ENCODE measurements around the gene RPN2. TPM values are rescaled to one million over a fixed set of nuclear protein-coding genes. Genes with fewer than 3 reads are reported as not detected.

RPN2 gene
- total RNA-seq, 1 experiment from 2014 or later: 226 TPM

DNA sequence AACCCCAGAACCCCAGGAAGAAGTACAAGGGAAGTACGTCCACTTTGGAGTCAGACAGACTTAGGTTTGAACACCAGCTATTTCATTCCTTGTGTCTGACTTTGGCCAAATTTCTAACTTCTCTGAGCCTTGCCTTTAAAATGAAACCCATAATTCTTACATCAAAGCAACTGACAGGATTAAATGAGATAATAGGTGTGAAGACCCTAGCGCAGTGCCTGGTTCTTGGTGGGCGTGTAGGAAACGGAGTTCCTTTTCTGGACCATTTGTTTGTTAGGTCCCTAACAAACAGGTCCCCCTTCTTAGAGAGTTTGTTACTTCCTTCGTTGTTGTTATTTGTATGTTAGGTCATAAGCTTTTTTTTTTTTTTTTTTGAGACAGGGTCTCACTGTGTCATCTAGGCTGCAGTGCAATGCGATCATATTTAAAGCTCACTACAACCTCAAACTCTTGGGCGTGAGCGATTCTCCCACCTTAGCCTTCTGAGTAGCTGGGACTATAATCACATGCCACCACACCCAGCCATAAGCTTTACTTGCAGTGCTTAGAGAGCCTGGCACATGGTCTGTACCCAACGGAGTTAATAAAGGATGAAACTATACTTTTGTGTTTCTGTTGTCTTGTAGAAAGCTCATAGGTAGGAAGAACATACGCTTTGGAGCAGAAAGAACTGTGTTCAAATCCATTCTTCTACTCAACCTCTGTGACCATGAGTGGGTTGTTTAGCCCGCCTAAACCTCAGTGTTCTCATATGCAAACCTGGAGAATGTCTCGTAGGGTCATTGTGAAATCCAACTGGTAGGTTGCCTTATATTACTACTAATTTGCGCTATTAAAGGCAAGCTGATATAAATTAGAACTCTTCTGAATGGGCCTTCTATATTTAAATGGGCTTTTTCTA, 22.0 kb downstream of the RPN2 start:
- peaks cover 78% of the 10 kb centered on the region for H3K36me3 Mint-ChIP-seq (ENCODE audit: insufficient read depth, unreplicated experiment)
- intact Hi-C loops (cut with micrococcal nuclease): no loop called here
- H3K4me3 Mint-ChIP-seq (ENCODE audit: unreplicated experiment): no peak overlapping the region
- H3K9me3 Mint-ChIP-seq (ENCODE audit: unreplicated experiment): no peaks in the 10 kb centered on the region
- no peaks in the 10 kb centered on the region for H3K4me1 Mint-ChIP-seq (ENCODE audit: insufficient read depth, unreplicated experiment)
- CTCF ChIA-PET: interaction anchor here (0.6 to 13.2 kb wide), 10 partner anchors 8 to 381 kb away, joined by 3 to 191 read pairs (median 4); partner anchors contain the start of gene BLCAP
- BruUV-seq (replicated peaks): no TSS peak
- DNase-seq (ENCODE audit: unreplicated experiment): no peak
- peak overlapping the region; percentile 62 for H3K27ac Mint-ChIP-seq (ENCODE audit: low read depth, unreplicated experiment)
- H3K27me3 Mint-ChIP-seq (ENCODE audit: insufficient read depth, unreplicated experiment): no peaks in the 10 kb centered on the region
- TF ChIP-seq, protein P1, sequence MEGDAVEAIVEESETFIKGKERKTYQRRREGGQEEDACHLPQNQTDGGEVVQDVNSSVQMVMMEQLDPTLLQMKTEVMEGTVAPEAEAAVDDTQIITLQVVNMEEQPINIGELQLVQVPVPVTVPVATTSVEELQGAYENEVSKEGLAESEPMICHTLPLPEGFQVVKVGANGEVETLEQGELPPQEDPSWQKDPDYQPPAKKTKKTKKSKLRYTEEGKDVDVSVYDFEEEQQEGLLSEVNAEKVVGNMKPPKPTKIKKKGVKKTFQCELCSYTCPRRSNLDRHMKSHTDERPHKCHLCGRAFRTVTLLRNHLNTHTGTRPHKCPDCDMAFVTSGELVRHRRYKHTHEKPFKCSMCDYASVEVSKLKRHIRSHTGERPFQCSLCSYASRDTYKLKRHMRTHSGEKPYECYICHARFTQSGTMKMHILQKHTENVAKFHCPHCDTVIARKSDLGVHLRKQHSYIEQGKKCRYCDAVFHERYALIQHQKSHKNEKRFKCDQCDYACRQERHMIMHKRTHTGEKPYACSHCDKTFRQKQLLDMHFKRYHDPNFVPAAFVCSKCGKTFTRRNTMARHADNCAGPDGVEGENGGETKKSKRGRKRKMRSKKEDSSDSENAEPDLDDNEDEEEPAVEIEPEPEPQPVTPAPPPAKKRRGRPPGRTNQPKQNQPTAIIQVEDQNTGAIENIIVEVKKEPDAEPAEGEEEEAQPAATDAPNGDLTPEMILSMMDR (IDR thresholded peaks at IDR 0.05; ENCODE audit: unreplicated experiment): no peak
- POLR2A ChIA-PET: interaction anchor here (0.5 to 1.6 kb wide), 5 partner anchors 9 to 328 kb away, joined by 3 to 5 read pairs (median 4); partner anchors contain the start of gene RPN2

DNA sequence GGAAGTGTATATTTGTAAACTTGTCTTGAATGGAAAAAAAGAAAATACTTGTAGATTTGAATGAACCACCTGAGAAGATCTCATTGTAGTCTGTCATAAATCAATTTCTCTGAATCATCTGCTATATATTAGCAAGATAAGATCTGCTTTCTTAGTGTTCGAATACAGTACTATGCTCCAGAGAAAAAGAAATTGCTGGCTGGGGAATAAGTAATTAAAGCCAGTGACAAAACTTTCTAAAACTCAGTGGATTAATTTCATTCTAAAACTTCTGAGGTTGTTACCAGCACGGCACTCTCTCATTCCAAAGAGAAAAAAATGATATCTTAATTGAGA, 22.7 kb downstream of the RPN2 start:
- no peak for DNase-seq (ENCODE audit: unreplicated experiment)
- Mint-ChIP-seq H3K27me3 (ENCODE audit: insufficient read depth, unreplicated experiment) (no peaks in the 10 kb centered on the region), H3K36me3 (ENCODE audit: insufficient read depth, unreplicated experiment) (peaks cover 76% of the 10 kb centered on the region), H3K4me3 (ENCODE audit: unreplicated experiment) (no peak overlapping the region), H3K27ac (ENCODE audit: low read depth, unreplicated experiment) (peak overlapping the region; percentile 62), H3K4me1 (ENCODE audit: insufficient read depth, unreplicated experiment) (no peaks in the 10 kb centered on the region), H3K9me3 (ENCODE audit: unreplicated experiment) (no peaks in the 10 kb centered on the region)
- intact Hi-C loops (cut with micrococcal nuclease): loop anchor here (1.0 kb wide), 1 partner anchor 333 kb away; no protein-coding TSS in a partner anchor
- CTCF ChIA-PET: interaction anchor here (0.6 to 13.2 kb wide), 6 partner anchors 7 to 330 kb away, joined by 3 to 191 read pairs (median 4); partner anchors contain the start of gene BLCAP
- TF ChIP-seq, protein P1 (IDR thresholded peaks at IDR 0.05; ENCODE audit: unreplicated experiment): no peak
- no TSS peak for BruUV-seq (replicated peaks)
- POLR2A ChIA-PET: interaction anchor here (1.0 to 1.6 kb wide), 3 partner anchors 10 to 327 kb away, joined by 4 to 5 read pairs (median 4); partner anchors contain the start of gene RPN2

DNA sequence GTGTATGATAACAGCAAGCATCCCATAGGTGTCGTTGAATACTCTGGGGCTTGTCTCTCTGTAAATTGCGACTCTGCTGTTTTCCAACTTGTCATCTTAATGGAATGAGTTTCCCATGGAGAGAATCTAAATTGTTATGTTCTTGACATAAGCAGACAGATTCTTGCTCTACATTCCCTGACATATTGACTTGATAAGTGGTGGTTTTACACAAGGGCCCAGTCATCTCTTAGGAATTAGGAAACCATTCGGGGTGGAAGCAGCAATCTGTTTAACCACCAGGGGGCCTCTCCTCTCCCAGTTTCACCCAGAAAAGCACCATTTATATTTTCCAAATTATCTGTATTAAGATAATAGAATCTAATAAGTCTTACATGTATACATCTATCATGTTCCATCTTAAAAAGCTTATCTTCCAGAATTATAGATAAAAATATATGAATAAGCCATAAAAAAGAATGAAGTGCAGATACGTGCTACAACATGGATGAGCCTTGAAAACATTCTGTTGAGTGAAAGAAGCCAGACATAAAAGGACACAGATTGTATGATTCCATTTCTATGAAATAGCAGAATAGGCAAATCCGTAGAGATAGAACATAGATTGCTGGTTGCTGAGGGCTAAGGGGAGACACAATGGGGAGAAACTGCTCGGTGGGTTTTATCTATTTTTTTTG, 23.3 kb downstream of the RPN2 start:
- no peaks in the 10 kb centered on the region for H3K4me1 Mint-ChIP-seq (ENCODE audit: insufficient read depth, unreplicated experiment)
- BruUV-seq (replicated peaks): no TSS peak
- H3K27ac Mint-ChIP-seq (ENCODE audit: low read depth, unreplicated experiment): peak overlapping the region; percentile 62
- TF ChIP-seq, protein P1 (IDR thresholded peaks at IDR 0.05; ENCODE audit: unreplicated experiment): peak; percentile 66
- no peak overlapping the region for H3K4me3 Mint-ChIP-seq (ENCODE audit: unreplicated experiment)
- intact Hi-C loops (cut with micrococcal nuclease): loop anchor here (1.0 kb wide), 1 partner anchor 332 kb away; no protein-coding TSS in a partner anchor
- peaks cover 78% of the 10 kb centered on the region for H3K36me3 Mint-ChIP-seq (ENCODE audit: insufficient read depth, unreplicated experiment)
- CTCF ChIA-PET: interaction anchor here (0.6 to 4.9 kb wide), 22 partner anchors 10 to 379 kb away, joined by 3 to 91 read pairs (median 4); partner anchors contain the start of genes MROH8 and RPN2
- peak; percentile 74 for DNase-seq (ENCODE audit: unreplicated experiment)
- no peaks in the 10 kb centered on the region for H3K9me3 Mint-ChIP-seq (ENCODE audit: unreplicated experiment)
- POLR2A ChIA-PET: interaction anchor here (0.6 to 2.0 kb wide), 4 partner anchors 9 to 326 kb away, joined by 3 to 7 read pairs (median 4); no protein-coding TSS in a partner anchor
- no peaks in the 10 kb centered on the region for H3K27me3 Mint-ChIP-seq (ENCODE audit: insufficient read depth, unreplicated experiment)
